B cell (primary cell): Measurements from ENCODE around the gene SYTL2. TPM values are rescaled to one million over a fixed set of nuclear protein-coding genes. Genes with fewer than 3 reads are reported as not detected.

Source experiments
- ATAC-seq: fragments of 200-7000 bp; cut with Tn5 transposase; one replicate; pipeline ENCODE4 v1.10.0; 2021; ENCODE audit warnings: low read depth, mild to moderate bottlenecking, moderate number of reproducible peaks, moderate library complexity
- CTCF ChIA-PET: fragments of 350-600 bp; sonication (Branson Sonifier 250); formaldehyde crosslinking; loops from one replicate; lab custom pipeline; 2021; ENCODE audit warnings: antibody characterized with exemption, inconsistent platforms; lab: Charles Lee
- POLR2A ChIA-PET: fragments of 350-600 bp; sonication (Branson Sonifier 250); formaldehyde crosslinking; loops from one replicate; lab custom pipeline; 2021; ENCODE audit warnings: antibody characterized with exemption; lab: Charles Lee
- DNase-seq: peaks from one replicate; pipeline ENCODE4 v3.0.0; 2013
- H2AFZ ChIP-seq: 2 replicates; pipeline ENCODE4 v1.6.1; 2012; ENCODE audit warnings: mild to moderate bottlenecking, low read depth, low read length; ENCODE audit not compliant: insufficient read depth, poor library complexity, severe bottlenecking
- H3K27ac ChIP-seq, 2 donors: 1 replicate in 1 of 2; 2 replicates in 1 of 2; pipeline ENCODE4 v1.5.1; 2012 to 2013; ENCODE audit warnings: low read length in 2 of 2, mild to moderate bottlenecking in 2 of 2, moderate library complexity in 1 of 2
- H3K27me3 ChIP-seq, 4 experiments: fragments of 200-600 bp in 1 of 4; sonication (generic) in 1 of 4; replicated peaks in 1 of 4; 1 replicate in 2 of 4; 2 replicates in 2 of 4; pipeline versions ENCODE4 v1.6.1 to v1.7.0; 2013 to 2016; ENCODE audit warnings: low read length in 3 of 4, mild to moderate bottlenecking in 2 of 4, mixed read lengths in 1 of 4, moderate library complexity in 1 of 4; ENCODE audit not compliant: insufficient read depth in 4 of 4, control insufficient read depth in 3 of 4; ENCODE audit errors: control extremely low read depth in 1 of 4
- H3K36me3 ChIP-seq, 2 experiments: replicated peaks in 1 of 2; 1 replicate in 1 of 2; 2 replicates in 1 of 2; pipeline versions ENCODE4 v1.6.1 to v1.7.1; 2013; ENCODE audit warnings: low read length in 1 of 2; ENCODE audit not compliant: insufficient read depth in 2 of 2, control insufficient read depth in 1 of 2; ENCODE audit errors: control extremely low read depth in 1 of 2, extremely low read depth in 1 of 2
- H3K4me1 ChIP-seq, 2 donors: fragments of 200-600 bp in 1 of 2; sonication (generic) in 1 of 2; 1 replicate in 1 of 2; 2 replicates in 1 of 2; pipeline versions ENCODE4 v1.5.1 to v1.6.1; 2013 to 2017; ENCODE audit warnings: low read length in 2 of 2; ENCODE audit not compliant: control insufficient read depth in 2 of 2, insufficient read depth in 2 of 2
- H3K4me2 ChIP-seq: replicated peaks from 2 replicates; pipeline ENCODE3; 2012; ENCODE audit warnings: mild to moderate bottlenecking, low read depth, low read length; ENCODE audit not compliant: poor library complexity, severe bottlenecking
- H3K4me3 ChIP-seq, 5 experiments: fragments of 200-600 bp in 1 of 5; sonication (generic) in 1 of 5; 1 replicate in 3 of 5; 2 replicates in 2 of 5; pipeline versions ENCODE4 v1.5.1 to v1.7.0; 2011 to 2016; ENCODE audit warnings: low read length in 4 of 5, mild to moderate bottlenecking in 4 of 5, low read depth in 2 of 5, control low read depth in 1 of 5, moderate library complexity in 1 of 5; ENCODE audit not compliant: insufficient read depth in 1 of 5; ENCODE audit errors: control extremely low read depth in 1 of 5, extremely low read depth in 1 of 5
- H3K79me2 ChIP-seq: fragments of 200-600 bp; sonication (generic); one replicate; pipeline ENCODE4 v1.6.0; 2016; ENCODE audit warnings: low read length; ENCODE audit not compliant: control insufficient read depth, insufficient read depth
- H3K9ac ChIP-seq: fragments of 200-600 bp; sonication (generic); 2 replicates; pipeline ENCODE4 v1.6.1; 2017; ENCODE audit warnings: mild to moderate bottlenecking, low read length, moderate library complexity
- H3K9me3 ChIP-seq, 3 donors: one replicate each; pipeline versions ENCODE4 v1.6.1 to v1.7.1; 2013; ENCODE audit warnings: low read length in 2 of 3; ENCODE audit not compliant: control insufficient read depth in 2 of 3, insufficient read depth in 1 of 3; ENCODE audit errors: control extremely low read depth in 1 of 3
- H4K20me1 ChIP-seq: 2 replicates; pipeline ENCODE4 v1.6.0; 2012; ENCODE audit warnings: mild to moderate bottlenecking, low read length; ENCODE audit not compliant: insufficient read depth, control insufficient read depth, poor library complexity, severe bottlenecking
- H3K27ac Mint-ChIP-seq: one replicate; pipeline ENCODE4 v1.8.0; 2021; ENCODE audit warnings: mixed read lengths
- H3K27me3 Mint-ChIP-seq: one replicate; pipeline ENCODE4 v1.8.0; 2021; ENCODE audit warnings: mixed read lengths
- H3K4me1 Mint-ChIP-seq: one replicate; pipeline ENCODE4 v1.8.0; 2021; ENCODE audit warnings: mixed read lengths
- H3K4me3 Mint-ChIP-seq: one replicate; pipeline ENCODE4 v1.8.0; 2021; ENCODE audit warnings: mixed read lengths
- H3K9me3 Mint-ChIP-seq: one replicate; pipeline ENCODE4 v1.8.0; 2022; ENCODE audit warnings: mixed read lengths; ENCODE audit not compliant: insufficient read depth
- EZH2 ChIP-seq: IDR thresholded peaks from 2 replicates; pipeline ENCODE4 v1.6.1; 2012; ENCODE audit warnings: borderline replicate concordance, low read depth, mild to moderate bottlenecking, moderate library complexity, low read length; ENCODE audit not compliant: insufficient read depth, poor library complexity, severe bottlenecking
- WGBS: methylation state at CpG from one replicate; pipeline ENCODE4 v1.1.5; 2013; ENCODE audit warnings: missing lambda C conversion rate; ENCODE audit not compliant: insufficient coverage; 5-methylcytosine and 5-hydroxymethylcytosine counted together
- intact Hi-C: fragments of 100-400 bp; cut with micrococcal nuclease; formaldehyde crosslinking; loops from one replicate; pipeline ENCODE4 v1.10.0; 2022
- polyA plus RNA-seq: library from polyadenylated mRNA; depleted of rRNA; stranded (reverse); fragments of >200 nt; gene quantifications from 2 replicates; pipeline ENCODE4 v1.2.3, GENCODE V29; 2012
- total RNA-seq, 2 donors: library from RNA; stranded (reverse); fragments of 120-200 nt in 1 of 2; gene quantifications; 1 replicate in 1 of 2; 2 replicates in 1 of 2; pipeline versions ENCODE4 v1.2.3 to v1.2.4, GENCODE V29; 2013 to 2022
- TF ChIP-seq, protein P1 (sequence below): fragments of 200-600 bp; IDR thresholded peaks from one replicate; pipeline ENCODE4 v1.8.0; 2022; ENCODE audit warnings: antibody characterized with exemption, mild to moderate bottlenecking

SYTL2 gene
- total and polyA plus RNA-seq, 2 donors (not counting 1 experiment from before 2014, with no cell fraction given), result 0.86 to 2.9 TPM

GRCh38 chr11:85694385-85694980 lies 116.5 kb downstream of the SYTL2 start:
- no peak overlapping the region for H3K27ac ChIP-seq
- H3K79me2 ChIP-seq, result no peaks in the 10 kb centered on the region
- WGBS, result 83% methylated on average over 1 of the region's 1 CpG
- no peaks in the 10 kb centered on the region for H3K36me3 ChIP-seq
- no peaks in the 10 kb centered on the region for H3K27me3 Mint-ChIP-seq
- H3K27ac Mint-ChIP-seq, result no peak overlapping the region
- no peak overlapping the region for H3K4me3 ChIP-seq
- no peak overlapping the region for H3K4me2 ChIP-seq
- H3K27me3 ChIP-seq, result no peaks in the 10 kb centered on the region
- no peak overlapping the region for H3K9ac ChIP-seq
- intact Hi-C loops, result no loop called here
- no peak for ATAC-seq
- no peak for DNase-seq
- H3K9me3 ChIP-seq, result no peaks in the 10 kb centered on the region
- H2AFZ ChIP-seq, result no peak overlapping the region
- H3K4me1 Mint-ChIP-seq, result peaks cover 6% of the 10 kb centered on the region
- no peak overlapping the region for H3K4me3 Mint-ChIP-seq
- H3K4me1 ChIP-seq, result peaks cover 1 to 2% of the 10 kb centered on the region in 2 donors
- CTCF ChIA-PET, result no interaction called here
- no peak for TF ChIP-seq EZH2
- TF ChIP-seq, protein P1, sequence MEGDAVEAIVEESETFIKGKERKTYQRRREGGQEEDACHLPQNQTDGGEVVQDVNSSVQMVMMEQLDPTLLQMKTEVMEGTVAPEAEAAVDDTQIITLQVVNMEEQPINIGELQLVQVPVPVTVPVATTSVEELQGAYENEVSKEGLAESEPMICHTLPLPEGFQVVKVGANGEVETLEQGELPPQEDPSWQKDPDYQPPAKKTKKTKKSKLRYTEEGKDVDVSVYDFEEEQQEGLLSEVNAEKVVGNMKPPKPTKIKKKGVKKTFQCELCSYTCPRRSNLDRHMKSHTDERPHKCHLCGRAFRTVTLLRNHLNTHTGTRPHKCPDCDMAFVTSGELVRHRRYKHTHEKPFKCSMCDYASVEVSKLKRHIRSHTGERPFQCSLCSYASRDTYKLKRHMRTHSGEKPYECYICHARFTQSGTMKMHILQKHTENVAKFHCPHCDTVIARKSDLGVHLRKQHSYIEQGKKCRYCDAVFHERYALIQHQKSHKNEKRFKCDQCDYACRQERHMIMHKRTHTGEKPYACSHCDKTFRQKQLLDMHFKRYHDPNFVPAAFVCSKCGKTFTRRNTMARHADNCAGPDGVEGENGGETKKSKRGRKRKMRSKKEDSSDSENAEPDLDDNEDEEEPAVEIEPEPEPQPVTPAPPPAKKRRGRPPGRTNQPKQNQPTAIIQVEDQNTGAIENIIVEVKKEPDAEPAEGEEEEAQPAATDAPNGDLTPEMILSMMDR, result peak; percentile 13
- H3K9me3 Mint-ChIP-seq, result no peaks in the 10 kb centered on the region
- POLR2A ChIA-PET, result interaction anchor here (0.7 kb wide), 1 partner anchor 359 kb away, joined by 4 read pairs; no protein-coding TSS in a partner anchor
- no peaks in the 10 kb centered on the region for H4K20me1 ChIP-seq

DNA sequence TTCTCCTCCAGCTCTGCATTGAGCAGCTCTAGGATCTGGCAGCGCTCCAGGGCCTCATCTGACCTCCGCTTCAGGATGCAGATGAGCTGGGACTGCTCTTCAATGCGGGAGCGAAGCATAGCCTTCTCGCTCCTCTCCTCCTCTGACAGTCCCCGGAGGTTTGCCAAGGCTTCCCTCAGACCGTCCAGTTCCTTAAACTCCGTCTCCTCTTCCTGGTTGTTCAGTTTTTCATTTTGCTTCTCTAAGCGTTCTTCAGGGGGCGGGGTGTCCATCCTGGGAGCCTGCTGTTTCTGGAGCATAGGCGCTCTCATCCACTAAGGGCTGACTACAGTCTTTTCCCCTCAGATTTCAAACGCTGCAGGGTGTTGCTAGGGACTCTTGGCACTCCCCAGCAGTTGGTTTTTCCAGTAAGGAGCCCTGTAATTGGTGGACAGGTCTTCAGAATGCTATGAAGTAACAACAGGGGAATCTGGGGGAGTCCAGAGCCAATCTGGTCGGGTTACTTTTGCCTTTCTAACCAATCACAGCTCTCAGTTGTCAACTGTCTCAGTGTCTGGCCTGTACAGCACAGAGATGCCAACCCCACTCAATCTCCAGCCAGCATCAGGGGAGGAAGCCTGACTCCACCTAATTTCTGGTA lies 125.0 kb downstream of the SYTL2 start, which contains the start of gene CCDC89:
Gene CCDC89, minus strand, starts transcription at position 376 of the 640 bp plus-strand sequence. Its CDS starts 65 bp downstream, at position 311.
- H3K4me1 Mint-ChIP-seq, result peaks cover 17% of the 10 kb centered on the region
- no peak within 1 kb of the TSS for H3K9ac ChIP-seq
- H3K27ac Mint-ChIP-seq, result no peak within 1 kb of the TSS
- no peak within 1 kb of the TSS for H3K4me2 ChIP-seq
- ChIA-PET POLR2A (no interaction called here), CTCF (interaction anchor here (0.9 kb wide), 1 partner anchor 11 kb away, joined by 3 read pairs; no protein-coding TSS in a partner anchor)
- TF ChIP-seq, protein P1, result no peak
- TF ChIP-seq EZH2, result no peak
- H3K27me3 ChIP-seq, result peaks cover 0 to 4% (median 0%) of the 10 kb centered on the region in 4 experiments
- no peaks in the 10 kb centered on the region for H3K9me3 Mint-ChIP-seq
- 95% methylated on average over 10 of the region's 13 CpGs for WGBS
- intact Hi-C loops, result no loop called here
- H3K9me3 ChIP-seq, result no peaks in the 10 kb centered on the region
- no peak within 1 kb of the TSS for H2AFZ ChIP-seq
- H3K36me3 ChIP-seq, result no peaks in the 10 kb centered on the region
- H3K27ac ChIP-seq, result no peak within 1 kb of the TSS
- H3K4me3 Mint-ChIP-seq, result no peak within 1 kb of the TSS
- peaks cover 0 to 4% of the 10 kb centered on the region in 2 donors for H3K4me1 ChIP-seq
- H3K4me3 ChIP-seq, result no peak within 1 kb of the TSS
- H3K79me2 ChIP-seq, result peaks cover 3% of the 10 kb centered on the region
- ATAC-seq (no peak), DNase-seq (no peak)
- no peaks in the 10 kb centered on the region for H4K20me1 ChIP-seq
- peaks cover 3% of the 10 kb centered on the region for H3K27me3 Mint-ChIP-seq
